ENCODE measurements around the gene ATP23. TPM values are rescaled to one million over a fixed set of nuclear protein-coding genes. Genes with fewer than 3 reads are reported as not detected.

The ATP23 gene, protein sequence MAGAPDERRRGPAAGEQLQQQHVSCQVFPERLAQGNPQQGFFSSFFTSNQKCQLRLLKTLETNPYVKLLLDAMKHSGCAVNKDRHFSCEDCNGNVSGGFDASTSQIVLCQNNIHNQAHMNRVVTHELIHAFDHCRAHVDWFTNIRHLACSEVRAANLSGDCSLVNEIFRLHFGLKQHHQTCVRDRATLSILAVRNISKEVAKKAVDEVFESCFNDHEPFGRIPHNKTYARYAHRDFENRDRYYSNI
- total RNA-seq = 1 to 10 TPM; 7.3 to 7.7 TPM
- 10 to 100 TPM; 19.4 to 29.1 (median 25.2) TPM for polyA plus RNA-seq
- 2.5 to 11.0 (median 6.2) reads per million in 6 experiments for total RNA-seq

DNA sequence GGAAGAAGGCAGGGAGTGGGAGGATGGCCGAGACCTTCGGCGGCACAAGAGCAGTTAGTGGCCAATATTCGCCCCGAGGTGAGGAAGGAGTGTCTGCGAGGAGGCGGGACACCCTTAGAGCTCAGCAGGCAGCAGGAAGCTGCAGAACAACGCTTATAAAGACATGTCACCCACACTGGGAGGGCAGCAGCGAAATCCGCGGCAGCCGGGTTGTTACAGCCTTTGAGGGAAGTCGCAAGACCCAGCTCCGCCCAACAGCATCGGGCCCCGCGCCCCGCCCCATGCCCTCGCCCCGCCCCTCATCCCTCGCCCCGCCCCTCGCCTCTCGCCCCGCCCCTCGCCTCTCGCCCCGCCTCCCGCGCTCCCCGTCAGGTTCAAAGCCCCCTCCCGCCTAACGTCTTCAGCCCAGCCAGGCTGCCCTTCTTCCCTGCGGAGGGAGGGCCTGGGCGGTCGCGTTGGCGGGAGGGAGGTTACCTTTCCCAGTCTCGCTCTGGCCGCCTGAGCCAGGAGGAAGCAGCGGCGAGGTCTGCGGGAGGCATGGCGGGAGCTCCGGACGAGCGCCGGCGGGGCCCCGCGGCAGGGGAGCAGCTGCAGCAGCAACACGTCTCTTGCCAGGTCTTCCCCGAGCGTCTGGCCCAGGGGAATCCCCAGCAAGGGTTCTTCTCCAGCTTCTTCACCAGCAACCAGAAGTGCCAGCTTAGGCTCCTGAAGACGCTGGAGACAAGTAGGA is at the start of gene ATP23:
Gene ATP23 (plus strand): TSS at position 403 of the 730 bp plus-strand sequence. CDS start 135 bp downstream, at position 538.
- ATAC-seq = peak; percentile 93 to 94
- Mint-ChIP-seq H3K4me1 (peaks cover 22 to 51% (median 49%) of the 10 kb centered on the region in 4 donors), H3K27ac (peak within 1 kb of the TSS; percentile 98 to 100 (median 98)), H3K9me3 (no peaks in the 10 kb centered on the region), H3K36me3 (peaks cover 0 to 5% (median 1%) of the 10 kb centered on the region in 3 donors), H3K4me3 (peak within 1 kb of the TSS; percentile 85 to 100 (median 96)), H3K27me3 (no peaks in the 10 kb centered on the region)
- peak; percentile 81 to 97 (median 91) for DNase-seq
- POLR2A ChIA-PET = interaction anchor here (0.6 to 1.7 kb wide), 5 partner anchors 19 to 520 kb away, joined by 3 to 7 read pairs (median 3); partner anchors contain the start of genes CTDSP2 and TSFM

DNA sequence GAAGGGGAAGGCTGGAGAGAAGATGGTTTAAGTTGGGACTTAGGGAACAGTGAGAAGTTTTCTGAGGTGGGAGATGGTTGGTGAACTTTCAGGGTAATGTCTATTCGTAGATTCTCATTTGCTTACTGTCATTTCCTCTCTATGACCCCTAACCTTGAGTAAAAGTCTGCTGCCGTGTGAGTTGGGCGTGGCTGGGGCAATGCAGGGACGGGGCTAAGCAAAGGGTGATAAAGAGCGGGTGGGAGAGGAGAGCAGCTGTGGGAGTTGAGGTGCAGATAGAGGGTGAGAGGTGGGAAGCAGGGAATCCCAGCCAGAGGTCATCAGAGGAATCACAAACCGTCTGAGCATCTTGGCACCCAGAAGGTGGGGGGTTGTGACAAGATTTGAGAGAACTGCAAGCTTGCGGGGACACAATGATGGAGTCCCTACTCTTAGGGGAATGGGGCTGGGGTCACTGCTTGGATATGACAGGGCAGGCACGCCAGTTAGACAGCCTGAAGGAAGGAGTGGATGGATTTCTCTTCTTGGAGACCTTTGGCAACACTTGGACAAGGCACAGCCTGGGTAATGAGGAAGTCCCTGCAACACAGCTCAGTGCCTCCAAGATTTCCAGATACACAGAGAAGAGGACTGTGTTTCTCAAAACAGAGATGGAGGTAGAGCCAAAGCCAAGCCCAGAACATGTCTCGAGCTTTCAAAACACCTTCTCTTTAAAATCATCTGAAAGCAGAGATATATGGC is 49.0 kb upstream of the ATP23 start:
- POLR2A ChIA-PET = no interaction called here
- no peaks in the 10 kb centered on the region for H3K36me3 Mint-ChIP-seq
- peak overlapping the region in 2 of 10 donors; percentile 10 to 54 for H3K27ac Mint-ChIP-seq

GRCh38 chr12:57893431-57894353 is 47.7 kb upstream of the ATP23 start:
- POLR2A ChIA-PET = no interaction called here
- Mint-ChIP-seq H3K27me3 (peaks cover 0 to 8% (median 0%) of the 10 kb centered on the region in 5 donors), H3K4me3 (no peak overlapping the region), H3K27ac (peak overlapping the region in 5 of 10 donors; percentile 26 to 79 (median 61)), H3K36me3 (no peaks in the 10 kb centered on the region), H3K4me1 (peaks cover 29 to 46% (median 43%) of the 10 kb centered on the region in 4 donors), H3K9me3 (no peaks in the 10 kb centered on the region)
- ATAC-seq (no peak), DNase-seq (no peak)

More for the DNA sequence above, 49.0 kb upstream of the ATP23 start:
- no peaks in the 10 kb centered on the region for H3K9me3 Mint-ChIP-seq
- no peak overlapping the region for H3K4me3 Mint-ChIP-seq
- peaks cover 0 to 8% (median 0%) of the 10 kb centered on the region in 5 donors for H3K27me3 Mint-ChIP-seq
- peaks cover 22 to 37% (median 34%) of the 10 kb centered on the region in 4 donors for H3K4me1 Mint-ChIP-seq
- ATAC-seq = no peak
- no peak for DNase-seq

- Mint-ChIP-seq H3K27me3 (peaks cover 0 to 6% (median 0%) of the 10 kb centered on the region in 5 donors), H3K36me3 (no peaks in the 10 kb centered on the region), H3K27ac (peak overlapping the region in 7 of 10 donors; percentile 2 to 88 (median 79)), H3K4me3 (peak overlapping the region in 8 of 10 donors; percentile 10 to 84 (median 47)), H3K9me3 (no peaks in the 10 kb centered on the region), H3K4me1 (peaks cover 32 to 54% (median 52%) of the 10 kb centered on the region in 4 donors)
- ATAC-seq = no peak
- POLR2A ChIA-PET = interaction anchor here (1.3 to 3.6 kb wide), 4 partner anchors 29 to 113 kb away, joined by 5 to 28 read pairs (median 6); partner anchors contain the start of gene CTDSP2
- DNase-seq = no peak
Observed at GRCh38 chr12:57894399-57895292, 46.7 kb upstream of the ATP23 start.

GRCh38 chr12:57895389-57896114 is 45.8 kb upstream of the ATP23 start:
- H3K4me1 Mint-ChIP-seq = peaks cover 32 to 56% (median 53%) of the 10 kb centered on the region in 4 donors
- peaks cover 0 to 6% (median 0%) of the 10 kb centered on the region in 5 donors for H3K27me3 Mint-ChIP-seq
- H3K9me3 Mint-ChIP-seq = no peaks in the 10 kb centered on the region
- no peaks in the 10 kb centered on the region for H3K36me3 Mint-ChIP-seq
- POLR2A ChIA-PET = interaction anchor here (1.3 to 3.6 kb wide), 5 partner anchors 30 to 114 kb away, joined by 5 to 28 read pairs (median 6); partner anchors contain the start of genes AVIL and CTDSP2
- ATAC-seq = no peak
- DNase-seq = no peak
- H3K4me3 Mint-ChIP-seq = peak overlapping the region; percentile 65 to 84 (median 78)
- peak overlapping the region in 8 of 10 donors; percentile 32 to 90 (median 76) for H3K27ac Mint-ChIP-seq

DNA sequence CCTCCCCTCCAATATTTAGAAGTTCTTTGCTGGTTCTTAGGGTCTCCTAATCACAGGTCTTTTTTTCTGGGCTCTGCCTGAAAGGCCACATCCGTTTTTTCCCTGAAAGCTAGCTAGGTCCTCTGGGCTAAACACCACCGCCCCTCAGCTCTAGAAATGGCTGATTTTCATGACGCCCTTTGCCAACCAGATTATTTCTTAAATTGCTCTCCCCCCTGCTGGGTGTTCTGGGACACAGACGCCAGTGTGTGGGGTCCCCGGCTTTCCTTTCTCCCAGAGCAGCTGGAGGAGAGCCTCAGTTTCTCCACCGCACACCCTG is 45.3 kb upstream of the ATP23 start:
- Mint-ChIP-seq H3K4me3 (peak overlapping the region; percentile 65 to 84 (median 78)), H3K27me3 (peaks cover 0 to 6% (median 0%) of the 10 kb centered on the region in 5 donors), H3K27ac (peak overlapping the region in 8 of 10 donors; percentile 72 to 90 (median 77)), H3K9me3 (no peaks in the 10 kb centered on the region), H3K4me1 (peaks cover 32 to 56% (median 53%) of the 10 kb centered on the region in 4 donors), H3K36me3 (no peaks in the 10 kb centered on the region)
- ATAC-seq = no peak
- POLR2A ChIA-PET = interaction anchor here (0.9 to 3.6 kb wide), 5 partner anchors 31 to 131 kb away, joined by 3 to 28 read pairs (median 6); partner anchors contain the start of genes AVIL and CTDSP2
- DNase-seq = peak in 2 of 10 donors; percentile 20 to 24

GRCh38 chr12:57896434-57897201 is 44.7 kb upstream of the ATP23 start:
- Mint-ChIP-seq H3K27me3 (peaks cover 0 to 6% (median 0%) of the 10 kb centered on the region in 5 donors), H3K27ac (peak overlapping the region; percentile 76 to 94 (median 85)), H3K36me3 (no peaks in the 10 kb centered on the region), H3K4me3 (peak overlapping the region; percentile 75 to 87 (median 82)), H3K9me3 (no peaks in the 10 kb centered on the region), H3K4me1 (peaks cover 32 to 56% (median 53%) of the 10 kb centered on the region in 4 donors)
- ATAC-seq (peak in 1 of 2 donors; percentile 15), DNase-seq (peak in 3 of 10 donors; percentile 13 to 30 (median 24))
- POLR2A ChIA-PET = interaction anchor here (0.6 to 3.6 kb wide), 10 partner anchors 10 to 141 kb away, joined by 3 to 28 read pairs (median 4); partner anchors contain the start of genes AVIL, CTDSP2, EEF1AKMT3 and MARCHF9

DNA sequence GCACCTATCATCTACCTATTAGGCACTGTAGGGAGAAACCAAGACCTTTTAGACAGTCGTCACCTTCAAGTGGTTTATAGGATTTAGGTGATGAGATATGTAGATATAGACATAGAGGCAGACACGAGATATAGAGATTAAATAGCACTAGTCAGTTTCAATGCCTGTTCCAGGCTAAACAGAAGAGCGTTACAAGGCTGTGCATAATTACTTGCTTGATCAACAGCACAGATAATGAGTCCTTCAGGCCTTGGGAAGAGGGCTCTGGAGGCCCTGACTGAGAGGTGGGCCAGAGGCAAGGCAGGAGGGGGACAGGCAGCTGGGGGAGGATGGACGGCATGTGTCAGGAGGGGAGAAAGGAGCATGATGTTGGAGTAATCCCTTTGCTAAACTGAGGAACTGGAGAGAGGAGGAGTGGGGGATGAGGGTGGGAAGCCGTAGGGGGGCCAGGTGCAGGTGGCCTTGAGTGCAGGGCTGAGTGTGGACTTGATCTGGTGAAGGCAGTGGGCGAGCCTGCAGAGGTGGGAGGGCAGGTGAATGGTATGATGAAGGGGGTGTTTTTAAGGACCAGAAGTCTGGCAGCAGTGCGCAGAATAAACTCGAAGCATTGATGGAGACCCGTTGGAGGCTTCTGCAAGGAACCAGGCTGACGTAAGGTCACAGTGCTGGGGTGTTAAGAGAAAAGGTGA is 43.9 kb upstream of the ATP23 start:
- DNase-seq (no peak), ATAC-seq (no peak)
- Mint-ChIP-seq H3K27me3 (no peaks in the 10 kb centered on the region), H3K4me1 (peaks cover 32 to 56% (median 53%) of the 10 kb centered on the region in 4 donors), H3K4me3 (peak overlapping the region; percentile 74 to 87 (median 82)), H3K36me3 (no peaks in the 10 kb centered on the region), H3K9me3 (no peaks in the 10 kb centered on the region), H3K27ac (peak overlapping the region; percentile 68 to 97 (median 94))
- POLR2A ChIA-PET = interaction anchor here (0.6 to 3.6 kb wide), 6 partner anchors 11 to 142 kb away, joined by 3 to 28 read pairs (median 4); partner anchors contain the start of genes AVIL, CTDSP2, EEF1AKMT3 and MARCHF9
